RWPE1 (cell line): ENCODE measurements around the gene PPP1R36.

Experiments used
- CTCF ChIA-PET: fragments of 350-600 bp; sonication (Branson Sonifier 250); formaldehyde crosslinking; extraction: SDS; loops from one replicate; lab custom pipeline; 2021; lab: Yijun Ruan, JAX
- POLR2A ChIA-PET: fragments of 400-600 bp; formaldehyde crosslinking; extraction: SDS; loops from one replicate; lab custom pipeline; 2020; ENCODE audit warnings: antibody characterized with exemption; ENCODE audit not compliant: low non-redundant PET; lab: Yijun Ruan, JAX
- DNase-seq: peaks from one replicate; pipeline ENCODE4 v3.0.0; 2012; ENCODE audit warnings: low spot score
- H3K27ac ChIP-seq: fragments of 450-650 bp; 2 replicates; pipeline ENCODE4 v1.5.1; 2017
- TF ChIP-seq, protein P1 (sequence below): fragments of 450-650 bp; conservative IDR thresholded peaks from 2 replicates; pipeline ENCODE4 v1.5.1; 2017; ENCODE audit warnings: low read depth, mild to moderate bottlenecking

Gene PPP1R36

DNA sequence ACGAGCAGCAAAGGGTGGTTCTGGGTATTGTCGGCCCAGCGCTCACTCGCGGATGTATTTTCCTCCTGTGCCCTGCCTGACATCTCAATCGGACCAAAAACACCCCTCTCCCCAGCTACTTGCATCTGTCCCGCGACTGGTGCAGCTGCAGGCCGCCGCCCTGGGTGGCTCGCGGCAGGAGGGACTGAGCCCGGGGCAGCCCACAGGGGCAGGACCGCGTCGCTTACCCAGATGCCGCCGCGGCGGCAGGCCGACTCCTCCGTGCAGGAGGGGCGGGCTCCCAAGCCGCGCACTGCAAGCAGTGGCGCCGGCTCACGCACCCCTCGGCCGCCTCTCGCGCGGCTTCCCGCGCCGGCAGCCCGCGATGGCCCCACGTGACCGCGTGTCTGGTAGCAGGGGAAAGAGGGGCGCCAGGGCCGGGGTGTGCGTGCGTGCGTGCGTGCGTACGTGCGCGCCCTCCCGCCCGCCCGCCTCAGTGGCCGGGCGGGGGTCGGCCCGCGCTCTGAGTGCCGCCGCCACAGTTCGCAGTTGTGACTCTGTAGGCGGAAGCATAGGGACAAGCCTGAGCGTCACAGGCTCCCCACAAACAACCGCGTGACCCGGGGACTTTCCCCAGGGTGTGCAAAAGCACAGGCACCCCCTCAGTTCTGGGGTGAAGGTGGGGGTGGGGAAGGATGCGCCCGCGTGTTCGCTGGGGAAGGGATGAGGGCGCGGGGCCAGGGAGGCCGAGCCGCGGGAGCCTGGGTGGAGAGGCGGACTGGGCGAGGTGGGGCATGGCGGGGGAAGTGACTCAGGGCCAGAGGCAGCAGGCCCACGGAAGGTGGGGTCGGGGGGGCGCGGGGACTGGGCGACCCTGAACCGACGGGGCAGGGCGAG is 46.1 kb upstream of the PPP1R36 start, which contains the start of gene ZBTB25:
TSS of gene ZBTB25 (minus strand) at position 405 of the 876 bp plus-strand sequence. CDS start 13,305 bp downstream, outside the sequence.
- ChIA-PET CTCF (interaction anchor here (0.7 kb wide), 1 partner anchor 213 kb away, joined by 3 read pairs; no protein-coding TSS in a partner anchor), POLR2A (interaction anchor here (0.5 to 0.6 kb wide), 3 partner anchors 9 to 377 kb away, joined by 3 to 10 read pairs (median 4); no protein-coding TSS in a partner anchor)
- DNase-seq, result peak; percentile 79
- H3K27ac ChIP-seq, result peak within 1 kb of the TSS; percentile 99
- TF ChIP-seq, protein P1, sequence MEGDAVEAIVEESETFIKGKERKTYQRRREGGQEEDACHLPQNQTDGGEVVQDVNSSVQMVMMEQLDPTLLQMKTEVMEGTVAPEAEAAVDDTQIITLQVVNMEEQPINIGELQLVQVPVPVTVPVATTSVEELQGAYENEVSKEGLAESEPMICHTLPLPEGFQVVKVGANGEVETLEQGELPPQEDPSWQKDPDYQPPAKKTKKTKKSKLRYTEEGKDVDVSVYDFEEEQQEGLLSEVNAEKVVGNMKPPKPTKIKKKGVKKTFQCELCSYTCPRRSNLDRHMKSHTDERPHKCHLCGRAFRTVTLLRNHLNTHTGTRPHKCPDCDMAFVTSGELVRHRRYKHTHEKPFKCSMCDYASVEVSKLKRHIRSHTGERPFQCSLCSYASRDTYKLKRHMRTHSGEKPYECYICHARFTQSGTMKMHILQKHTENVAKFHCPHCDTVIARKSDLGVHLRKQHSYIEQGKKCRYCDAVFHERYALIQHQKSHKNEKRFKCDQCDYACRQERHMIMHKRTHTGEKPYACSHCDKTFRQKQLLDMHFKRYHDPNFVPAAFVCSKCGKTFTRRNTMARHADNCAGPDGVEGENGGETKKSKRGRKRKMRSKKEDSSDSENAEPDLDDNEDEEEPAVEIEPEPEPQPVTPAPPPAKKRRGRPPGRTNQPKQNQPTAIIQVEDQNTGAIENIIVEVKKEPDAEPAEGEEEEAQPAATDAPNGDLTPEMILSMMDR, result no peak

DNA sequence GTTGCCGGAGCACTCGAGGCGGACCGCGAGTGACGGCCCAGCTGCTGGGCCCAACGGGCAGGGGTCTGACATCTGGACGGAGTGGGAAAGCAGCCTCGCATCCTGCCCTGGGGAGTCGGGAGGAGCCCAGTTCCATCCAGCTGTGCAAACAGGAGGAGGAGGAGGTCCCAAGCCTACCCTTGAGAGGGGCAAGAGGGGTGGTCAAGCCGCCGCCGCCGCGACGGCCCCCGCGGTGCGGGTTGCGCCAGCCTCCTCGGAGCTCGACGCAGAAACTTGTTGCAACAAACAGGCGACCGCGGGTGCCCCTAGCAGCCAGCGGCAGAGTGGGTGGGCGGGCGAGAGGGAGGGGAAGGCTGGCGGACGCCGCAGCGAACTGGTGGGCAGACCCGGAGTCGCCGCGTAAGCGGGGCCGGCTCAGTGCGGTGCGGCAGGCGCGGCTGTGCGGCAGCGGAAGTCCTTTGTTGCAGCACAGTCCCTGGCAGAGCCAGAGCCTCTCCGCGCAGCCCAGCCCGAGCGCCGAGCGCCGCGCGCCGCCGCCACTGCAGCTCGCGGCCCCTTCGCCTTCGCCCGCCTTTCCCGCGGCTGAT is 45.4 kb upstream of the PPP1R36 start, which contains the start of gene ZBTB1:
TSS of gene ZBTB1 (plus strand) at position 461 of the 587 bp plus-strand sequence. CDS start 16,735 bp downstream, outside the sequence.
- TF ChIP-seq, protein P1, result no peak
- ChIA-PET POLR2A (interaction anchor here (0.5 kb wide), 3 partner anchors 10 to 52 kb away, joined by 3 to 10 read pairs (median 7); no protein-coding TSS in a partner anchor), CTCF (interaction anchor here (0.7 kb wide), 1 partner anchor 213 kb away, joined by 3 read pairs; no protein-coding TSS in a partner anchor)
- peak; percentile 72 for DNase-seq
- H3K27ac ChIP-seq, result peak within 1 kb of the TSS; percentile 99

GRCh38 chr14:64504897-64505794 is 44.6 kb upstream of the PPP1R36 start:
- CTCF ChIA-PET, result no interaction called here
- POLR2A ChIA-PET, result interaction anchor here (0.5 to 0.6 kb wide), 2 partner anchors 14 to 51 kb away, joined by 3 to 7 read pairs; no protein-coding TSS in a partner anchor
- TF ChIP-seq, protein P1, result no peak
- DNase-seq, result peak; percentile 91
- peak overlapping the region; percentile 99 for H3K27ac ChIP-seq

DNA sequence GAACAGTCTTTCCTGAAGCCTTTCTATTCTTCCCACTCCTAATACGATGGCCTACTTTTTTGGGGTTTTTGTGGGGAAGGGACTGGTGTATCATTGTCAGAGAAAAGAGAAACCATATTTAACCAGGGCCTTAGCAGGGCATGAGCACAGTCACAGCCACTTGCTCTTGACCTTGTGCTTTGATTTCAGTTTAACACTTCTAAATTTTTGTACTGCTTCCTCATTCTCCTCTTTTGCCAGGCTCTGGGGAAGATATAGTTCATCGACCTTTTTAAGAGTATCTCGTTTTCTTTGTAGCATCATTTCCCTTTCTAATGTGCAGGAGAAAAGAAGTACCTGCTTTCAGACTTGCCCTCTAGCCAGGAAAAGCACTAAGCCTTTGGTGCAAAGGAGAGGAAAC is 43.0 kb upstream of the PPP1R36 start:
- ChIA-PET POLR2A (no interaction called here), CTCF (interaction anchor here (0.8 kb wide), 1 partner anchor 77 kb away, joined by 3 read pairs; no protein-coding TSS in a partner anchor)
- H3K27ac ChIP-seq, result no peak overlapping the region
- no peak for DNase-seq
- TF ChIP-seq, protein P1, result no peak

GRCh38 chr14:64507376-64508156 is 42.2 kb upstream of the PPP1R36 start:
- CTCF ChIA-PET, result interaction anchor here (0.8 kb wide), 1 partner anchor 78 kb away, joined by 3 read pairs; no protein-coding TSS in a partner anchor
- POLR2A ChIA-PET, result no interaction called here
- H3K27ac ChIP-seq, result no peak overlapping the region
- TF ChIP-seq, protein P1, result no peak
- peak; percentile 74 for DNase-seq
